ENCODE measurements around the gene KIF19.

DNA sequence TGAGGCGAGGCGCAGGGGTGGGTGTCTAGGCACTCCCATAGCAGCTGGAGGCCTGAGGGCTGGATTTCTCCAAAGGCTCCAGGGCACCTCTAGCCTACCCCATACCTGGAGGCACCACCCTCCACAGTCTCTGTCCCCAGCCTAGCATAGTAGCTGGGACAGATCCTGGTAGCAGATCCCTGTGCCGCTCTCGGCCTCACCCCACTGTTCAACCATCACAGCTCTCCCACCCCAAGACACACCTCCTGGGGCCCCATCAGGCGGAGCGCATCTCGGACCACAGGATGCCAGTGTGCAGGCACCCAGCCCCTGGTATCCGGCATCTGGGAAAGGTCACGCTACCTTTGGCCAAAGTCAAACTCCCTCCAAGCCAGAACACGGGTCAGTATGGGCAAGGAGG lies 28.5 kb downstream of the KIF19 start:
- no peak for TF ChIP-seq POLR2A (IDR thresholded peaks at IDR 0.05)
- TF ChIP-seq CTCF (IDR thresholded peaks at IDR 0.05) = no peak
- TF ChIP-seq EP300 (IDR thresholded peaks at IDR 0.05; ENCODE audit: low read depth) = no peak
